Uterus (tissue), 4 donors: ENCODE data around the gene PEX10. TPM values are rescaled to one million over a fixed set of nuclear protein-coding genes. Genes with fewer than 3 reads are reported as not detected.

Experiments
- DNase-seq, 2 donors: peaks; one replicate each; pipeline ENCODE4 v3.0.0-alpha.2; 2019 to 2020
- H3K27ac ChIP-seq, 2 donors: fragments of 200-600 bp; sonication (generic); 1 replicate in 1 of 2; 2 replicates in 1 of 2; pipeline ENCODE4 v1.5.1; 2016 to 2018
- H3K27me3 ChIP-seq, 2 donors: fragments of 200-600 bp; sonication (generic); one replicate each; pipeline ENCODE4 v1.5.1; 2018 to 2019; ENCODE audit warnings: control low read depth in 1 of 2
- H3K36me3 ChIP-seq, 2 donors: fragments of 200-600 bp; sonication (generic); one replicate each; pipeline ENCODE4 v1.5.1; 2019; ENCODE audit warnings: control low read depth in 1 of 2
- H3K4me1 ChIP-seq, 2 donors: fragments of 200-600 bp; sonication (generic); one replicate each; pipeline ENCODE4 v1.5.1; 2018 to 2019; ENCODE audit warnings: control low read depth in 1 of 2
- H3K4me3 ChIP-seq, 2 donors: fragments of 200-600 bp; sonication (generic); 1 replicate in 1 of 2; 2 replicates in 1 of 2; pipeline ENCODE4 v1.5.1; 2018 to 2019; ENCODE audit warnings: mild to moderate bottlenecking in 1 of 2
- H3K9me3 ChIP-seq, 2 donors: fragments of 200-600 bp; sonication (generic); one replicate each; pipeline ENCODE4 v1.5.1; 2019; ENCODE audit warnings: control low read depth in 1 of 2
- CTCF ChIP-seq, 4 experiments: fragments of 200-600 bp in 2 of 4; fragments of 450-650 bp in 2 of 4; sonication (generic) in 2 of 4; IDR thresholded peaks; one replicate each; pipeline ENCODE4 v1.5.1; 2016 to 2019; ENCODE audit warnings: antibody characterized with exemption in 4 of 4, mild to moderate bottlenecking in 2 of 4, moderate library complexity in 1 of 4
- POLR2A ChIP-seq, 2 donors: fragments of 450-650 bp; IDR thresholded peaks; one replicate each; pipeline ENCODE4 v1.6.1; 2016; ENCODE audit warnings: antibody characterized with exemption in 2 of 2, mild to moderate bottlenecking in 1 of 2, moderate library complexity in 1 of 2
- intact Hi-C: fragments of 100-400 bp; cut with DNase I; formaldehyde crosslinking; loops from one replicate; pipeline ENCODE4 v1.15.1; 2023; ENCODE audit warnings: low total_unique reads
- total RNA-seq, 4 donors: library from RNA; depleted of rRNA in 3 of 4; stranded (reverse); fragments of >200 nt in 3 of 4; gene quantifications; one replicate each; pipeline versions ENCODE4 v1.1.0 to v1.2.4, GENCODE V29; 2014 to 2023
- donor health status: DM: yes; HTN: yes; CAD: no.

PEX10 gene
- total RNA-seq, 4 donors from 2014 or later: 0.77 to 23.6 (median 13.2) TPM

GRCh38 chr1:2374252-2375155 lies 37.9 kb downstream of the PEX10 start:
- intact Hi-C loops: no loop called here
- no peak for DNase-seq
- no peaks in the 10 kb centered on the region for H3K4me1 ChIP-seq
- H3K9me3 ChIP-seq: no peaks in the 10 kb centered on the region
- H3K27me3 ChIP-seq: no peaks in the 10 kb centered on the region
- H3K36me3 ChIP-seq: no peaks in the 10 kb centered on the region
- H3K27ac ChIP-seq: no peak overlapping the region
- no peak for TF ChIP-seq POLR2A (IDR thresholded peaks at IDR 0.05)
- TF ChIP-seq CTCF (IDR thresholded peaks at IDR 0.05): no peak
- H3K4me3 ChIP-seq: no peak overlapping the region

- H3K36me3 ChIP-seq: no peaks in the 10 kb centered on the region
- H3K4me3 ChIP-seq: no peak overlapping the region
- no peak for TF ChIP-seq CTCF (IDR thresholded peaks at IDR 0.05)
- no peak for TF ChIP-seq POLR2A (IDR thresholded peaks at IDR 0.05)
- DNase-seq: no peak
- no peaks in the 10 kb centered on the region for H3K9me3 ChIP-seq
- H3K27me3 ChIP-seq: no peaks in the 10 kb centered on the region
- no peak overlapping the region for H3K27ac ChIP-seq
- intact Hi-C loops: no loop called here
- H3K4me1 ChIP-seq: no peaks in the 10 kb centered on the region
These were observed 38.7 kb downstream of the PEX10 start for GRCh38 chr1:2373551-2374251.

GRCh38 chr1:2372551-2373490 lies 39.5 kb downstream of the PEX10 start:
- no peaks in the 10 kb centered on the region for H3K27me3 ChIP-seq
- no peak overlapping the region for H3K27ac ChIP-seq
- no peak for DNase-seq
- TF ChIP-seq POLR2A (IDR thresholded peaks at IDR 0.05): no peak
- TF ChIP-seq CTCF (IDR thresholded peaks at IDR 0.05): no peak
- H3K4me3 ChIP-seq: no peak overlapping the region
- H3K36me3 ChIP-seq: no peaks in the 10 kb centered on the region
- intact Hi-C loops: no loop called here
- H3K4me1 ChIP-seq: no peaks in the 10 kb centered on the region
- no peaks in the 10 kb centered on the region for H3K9me3 ChIP-seq

- no peaks in the 10 kb centered on the region for H3K36me3 ChIP-seq
- no peaks in the 10 kb centered on the region for H3K27me3 ChIP-seq
- no peak overlapping the region for H3K4me3 ChIP-seq
- no peak for DNase-seq
- intact Hi-C loops: no loop called here
- no peaks in the 10 kb centered on the region for H3K9me3 ChIP-seq
- no peaks in the 10 kb centered on the region for H3K4me1 ChIP-seq
- TF ChIP-seq POLR2A (IDR thresholded peaks at IDR 0.05) (no peak), CTCF (IDR thresholded peaks at IDR 0.05) (no peak)
- H3K27ac ChIP-seq: no peak overlapping the region
These were observed 44.2 kb downstream of the PEX10 start for GRCh38 chr1:2368053-2368744.
